ENCODE results near the gene RPP30.
A peak's percentile ranks its signal among the peaks of the same experiment; 100 is the strongest.
"Not testable (repeated sequence)": the region's sequence is repeated elsewhere in the genome, so short reads cannot be mapped to it uniquely, and the experiment has no call there.

RPP30 gene

DNA sequence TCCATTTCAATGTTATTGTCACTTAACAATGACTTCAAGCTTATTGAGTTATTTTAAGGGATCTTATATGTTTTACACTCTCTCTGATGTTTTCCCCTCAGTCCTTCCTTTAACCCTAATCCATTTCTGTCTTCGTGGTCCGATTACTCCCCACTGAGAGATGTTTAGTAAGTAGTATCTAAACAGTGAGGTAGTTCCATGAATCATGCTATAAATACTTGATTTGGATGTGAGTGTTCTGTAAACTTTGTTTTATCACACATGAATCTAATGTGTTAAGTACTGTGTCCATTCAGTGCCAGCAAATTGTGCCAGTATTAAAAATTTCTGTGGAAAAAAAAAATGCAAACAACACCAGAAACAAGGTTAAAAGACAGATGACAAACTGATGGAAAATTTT, 18.6 kb downstream of the RPP30 start:
- Mint-ChIP-seq H3K36me3 (ENCODE audit: low read depth) (peaks cover 84% of the 10 kb centered on the region), H3K27me3 (no peaks in the 10 kb centered on the region), H3K9me3 (no peaks in the 10 kb centered on the region), H3K4me1 (ENCODE audit: low read depth) (no peaks in the 10 kb centered on the region), H3K4me3 (no peak overlapping the region), H3K27ac (no peak overlapping the region)

DNA sequence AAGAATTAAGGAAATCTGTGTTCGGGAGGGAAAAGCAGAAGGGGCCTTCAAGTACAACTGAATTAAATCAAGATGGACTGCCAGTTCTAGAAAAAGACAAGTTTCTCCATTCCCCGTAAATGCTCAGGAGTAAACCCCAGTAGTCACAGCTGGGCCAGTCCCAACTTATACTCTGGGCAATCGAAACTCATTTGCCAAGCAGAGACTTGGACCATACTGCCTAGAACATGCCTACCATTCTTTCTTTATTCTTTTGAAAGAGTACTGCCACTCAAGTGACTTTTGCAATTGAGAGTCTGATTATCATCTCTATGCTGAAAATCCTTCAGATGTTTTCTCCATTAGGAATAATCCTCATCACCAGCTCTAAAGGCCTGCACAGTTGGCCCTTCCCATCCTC, 21.4 kb downstream of the RPP30 start:
- H3K36me3 Mint-ChIP-seq (ENCODE audit: low read depth), result peaks cover 78% of the 10 kb centered on the region
- no peak overlapping the region for H3K4me3 Mint-ChIP-seq
- H3K9me3 Mint-ChIP-seq, result no peaks in the 10 kb centered on the region
- H3K27ac Mint-ChIP-seq, result no peak overlapping the region
- H3K27me3 Mint-ChIP-seq, result no peaks in the 10 kb centered on the region
- H3K4me1 Mint-ChIP-seq (ENCODE audit: low read depth), result peaks cover 13% of the 10 kb centered on the region

DNA sequence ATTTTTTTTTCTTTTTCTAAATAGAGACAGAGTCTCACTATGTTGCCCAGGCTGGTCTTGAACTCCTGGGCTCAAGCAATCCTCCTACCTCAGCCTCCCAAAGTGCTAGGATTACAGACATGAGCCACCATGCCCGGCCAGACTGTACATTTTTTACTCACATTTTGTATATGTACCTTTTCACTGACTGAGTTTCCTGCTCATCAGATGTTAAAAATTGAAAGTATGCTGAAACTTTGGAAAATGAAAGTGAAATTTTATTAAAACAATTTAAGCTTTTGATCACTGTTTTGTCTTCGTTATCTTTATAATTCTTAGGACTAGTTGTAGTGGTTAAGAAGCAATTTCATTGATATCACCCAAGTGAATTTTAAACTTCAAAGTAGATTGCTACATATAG, 25.1 kb downstream of the RPP30 start:
- H3K27me3 Mint-ChIP-seq, H3K27ac Mint-ChIP-seq, H3K4me3 Mint-ChIP-seq, H3K9me3 Mint-ChIP-seq: not testable (repeated sequence)
- H3K4me1 Mint-ChIP-seq (ENCODE audit: low read depth), result peaks cover 13% of the 10 kb centered on the region
- peaks cover 70% of the 10 kb centered on the region for H3K36me3 Mint-ChIP-seq (ENCODE audit: low read depth)

DNA sequence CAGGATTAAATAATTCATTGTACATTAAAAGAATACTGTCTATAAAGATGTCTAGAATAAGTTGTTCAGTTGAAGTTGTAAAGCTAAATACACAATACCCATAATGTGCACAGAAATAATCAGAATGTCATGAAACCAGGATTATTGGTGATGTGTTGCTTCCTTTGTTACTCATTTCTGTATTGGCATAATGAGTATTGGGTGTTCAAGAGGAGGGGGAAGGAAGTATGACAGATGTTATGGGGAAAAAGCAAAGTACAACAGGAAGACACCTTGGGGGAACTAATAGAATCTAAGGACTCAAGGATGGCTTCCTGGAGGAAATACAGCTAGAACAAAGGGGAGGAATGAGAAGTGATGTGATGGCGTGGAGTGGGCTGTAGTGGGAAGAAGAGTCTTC, 34.2 kb downstream of the RPP30 start:
- H3K4me3 Mint-ChIP-seq, result no peak overlapping the region
- H3K27ac Mint-ChIP-seq, result peak overlapping the region; percentile 72
- peaks cover 15% of the 10 kb centered on the region for H3K4me1 Mint-ChIP-seq (ENCODE audit: low read depth)
- H3K36me3 Mint-ChIP-seq (ENCODE audit: low read depth), result peaks cover 55% of the 10 kb centered on the region
- no peaks in the 10 kb centered on the region for H3K9me3 Mint-ChIP-seq
- H3K27me3 Mint-ChIP-seq, result no peaks in the 10 kb centered on the region

GRCh38 chr10:90906596-90906995, 34.8 kb downstream of the RPP30 start:
- Mint-ChIP-seq H3K36me3 (ENCODE audit: low read depth) (peaks cover 50% of the 10 kb centered on the region), H3K27me3 (no peaks in the 10 kb centered on the region), H3K4me3 (no peak overlapping the region), H3K9me3 (no peaks in the 10 kb centered on the region), H3K4me1 (ENCODE audit: low read depth) (peaks cover 16% of the 10 kb centered on the region), H3K27ac (peak overlapping the region; percentile 11)

DNA sequence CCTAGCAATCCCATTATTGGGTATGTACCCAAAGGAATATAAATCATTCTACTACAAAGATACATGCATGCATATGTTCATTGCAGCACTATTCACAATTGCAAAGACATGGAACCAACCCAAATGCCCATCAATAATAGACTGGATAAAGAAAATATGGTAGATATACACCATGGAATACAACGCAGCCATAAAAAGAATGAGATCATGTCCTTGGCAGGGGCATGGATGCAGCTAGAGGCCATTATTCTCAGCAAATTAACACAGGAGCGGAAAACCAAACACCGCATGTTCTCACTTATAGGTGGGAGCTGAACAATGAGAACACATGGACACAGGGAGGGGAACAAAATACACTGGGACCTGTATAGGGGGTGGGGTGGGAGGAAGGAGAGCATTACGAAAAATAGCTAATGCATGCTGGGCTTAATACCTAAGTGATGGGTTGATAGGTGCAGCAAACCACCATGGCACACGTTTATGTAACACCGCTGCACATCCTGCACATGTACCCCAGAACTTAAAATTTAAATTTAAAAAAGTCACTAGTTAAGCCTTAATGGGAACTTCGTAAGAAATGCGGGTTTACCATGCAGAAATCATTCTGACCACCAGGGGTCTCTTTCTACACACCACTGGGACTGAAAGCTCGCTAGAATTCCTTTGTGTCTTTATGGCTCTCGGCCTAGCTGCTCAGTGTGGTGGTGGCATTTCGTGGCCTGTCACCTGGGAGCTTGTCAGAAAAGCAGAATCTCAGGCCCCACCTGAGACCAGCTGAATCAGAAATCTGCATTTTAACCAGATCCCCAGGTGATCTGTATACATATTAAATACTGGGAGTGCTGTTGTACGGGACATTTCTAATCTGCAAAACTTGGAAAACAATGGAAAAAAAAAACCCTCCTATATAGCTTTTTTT, 39.6 kb downstream of the RPP30 start:
- Mint-ChIP-seq H3K4me1 (ENCODE audit: low read depth) (peaks cover 11% of the 10 kb centered on the region), H3K36me3 (ENCODE audit: low read depth) (peaks cover 17% of the 10 kb centered on the region), H3K9me3 (no peaks in the 10 kb centered on the region), H3K4me3 (no peak overlapping the region), H3K27me3 (no peaks in the 10 kb centered on the region), H3K27ac (no peak overlapping the region)

DNA sequence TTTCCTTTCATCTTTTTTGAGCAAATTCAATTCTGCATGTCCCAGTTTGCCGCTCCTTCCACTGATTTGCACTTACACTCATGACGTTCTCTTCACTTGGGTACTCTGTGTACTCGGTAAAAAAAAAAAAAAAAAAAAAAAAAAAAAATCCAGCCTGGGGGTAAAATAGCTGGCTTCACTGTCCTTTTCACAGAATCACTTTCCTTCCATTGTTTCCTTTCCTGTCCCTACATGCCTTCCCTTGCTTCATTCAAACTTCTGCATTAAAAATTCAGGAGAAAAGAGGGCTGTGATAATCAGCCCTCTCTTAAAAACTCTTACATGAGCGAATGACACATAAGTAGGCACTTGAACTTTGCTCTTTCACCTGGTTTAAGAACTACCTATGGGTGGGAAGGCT, 40.4 kb downstream of the RPP30 start:
- no peaks in the 10 kb centered on the region for H3K9me3 Mint-ChIP-seq
- H3K4me1 Mint-ChIP-seq (ENCODE audit: low read depth), result peaks cover 6% of the 10 kb centered on the region

GRCh38 chr10:90912854-90913479, 41.2 kb downstream of the RPP30 start:
- no peak overlapping the region for H3K27ac Mint-ChIP-seq
- no peaks in the 10 kb centered on the region for H3K9me3 Mint-ChIP-seq
- peaks cover 4% of the 10 kb centered on the region for H3K36me3 Mint-ChIP-seq (ENCODE audit: low read depth)
- H3K4me1 Mint-ChIP-seq (ENCODE audit: low read depth), result peaks cover 6% of the 10 kb centered on the region
- H3K4me3 Mint-ChIP-seq, result no peak overlapping the region
- H3K27me3 Mint-ChIP-seq, result no peaks in the 10 kb centered on the region

More for the DNA sequence above, 40.4 kb downstream of the RPP30 start:
- H3K36me3 Mint-ChIP-seq (ENCODE audit: low read depth), result peaks cover 10% of the 10 kb centered on the region
- no peak overlapping the region for H3K27ac Mint-ChIP-seq
- no peak overlapping the region for H3K4me3 Mint-ChIP-seq
- no peaks in the 10 kb centered on the region for H3K27me3 Mint-ChIP-seq

- H3K36me3 Mint-ChIP-seq (ENCODE audit: low read depth), result no peaks in the 10 kb centered on the region
- H3K27me3 Mint-ChIP-seq, result no peaks in the 10 kb centered on the region
- H3K4me1 Mint-ChIP-seq (ENCODE audit: low read depth), result peaks cover 6% of the 10 kb centered on the region
- H3K9me3 Mint-ChIP-seq, result no peaks in the 10 kb centered on the region
- H3K4me3 Mint-ChIP-seq, result no peak overlapping the region
- H3K27ac Mint-ChIP-seq, result no peak overlapping the region
Measured at GRCh38 chr10:90913774-90914420, 42.1 kb downstream of the RPP30 start.

DNA sequence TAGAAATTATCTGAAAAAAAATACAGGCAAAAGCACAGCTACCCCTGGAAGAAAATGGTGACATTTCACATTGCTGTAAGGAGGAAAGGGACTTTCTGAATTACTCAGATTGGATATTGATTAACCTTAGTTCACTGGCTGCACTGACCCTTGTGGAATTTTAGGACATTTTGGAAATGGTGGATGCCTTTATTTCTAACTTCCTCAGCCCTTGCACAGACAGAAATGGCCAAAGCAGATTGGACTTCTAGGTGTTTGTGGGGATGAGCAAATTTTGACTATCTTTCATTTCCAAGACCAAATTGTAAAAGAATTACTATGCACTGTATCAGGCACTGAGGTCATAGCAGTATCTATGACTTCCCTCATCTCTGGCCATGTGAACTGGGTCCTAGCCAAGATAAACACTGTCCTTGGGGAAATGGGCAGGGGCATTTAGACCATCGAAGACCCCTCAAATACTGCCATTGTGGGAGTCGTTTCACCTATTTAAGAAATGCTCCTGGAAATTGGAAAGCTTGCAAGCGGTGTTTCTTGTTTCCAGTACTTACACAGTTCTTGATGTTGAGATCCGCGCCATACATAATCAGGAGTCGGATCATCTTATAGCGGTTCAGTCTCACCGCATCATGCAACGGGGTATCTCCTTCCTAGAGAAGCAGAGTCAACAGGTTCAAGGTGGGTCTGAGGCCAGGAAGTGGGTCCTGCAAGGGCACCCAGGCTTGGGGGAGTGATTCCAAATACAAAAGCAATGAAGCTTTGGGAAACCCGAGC, 43.4 kb downstream of the RPP30 start:
- Mint-ChIP-seq H3K4me1 (ENCODE audit: low read depth) (peaks cover 6% of the 10 kb centered on the region), H3K4me3 (no peak overlapping the region), H3K27ac (no peak overlapping the region)

DNA sequence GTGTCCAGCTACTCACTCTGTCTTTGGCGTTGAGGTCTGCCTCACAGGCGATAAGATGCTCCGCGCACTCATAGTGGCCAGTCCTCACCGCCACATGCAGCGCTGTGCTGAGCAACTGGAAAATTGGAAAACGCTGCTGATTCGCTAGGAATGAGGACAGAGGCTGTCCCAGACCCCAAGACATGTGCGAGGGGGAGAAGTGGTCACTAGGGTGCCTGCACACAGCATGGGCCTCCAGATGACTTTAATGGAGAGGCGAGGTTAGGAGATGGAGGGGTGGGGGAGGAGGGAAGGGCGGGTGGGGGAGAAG, 43.9 kb downstream of the RPP30 start:
- Mint-ChIP-seq H3K4me1 (ENCODE audit: low read depth) (peaks cover 6% of the 10 kb centered on the region), H3K27ac (no peak overlapping the region), H3K36me3 (ENCODE audit: low read depth) (no peaks in the 10 kb centered on the region), H3K4me3 (no peak overlapping the region), H3K9me3 (no peaks in the 10 kb centered on the region), H3K27me3 (no peaks in the 10 kb centered on the region)

More for the DNA sequence above, 43.4 kb downstream of the RPP30 start:
- Mint-ChIP-seq H3K27me3 (no peaks in the 10 kb centered on the region), H3K9me3 (no peaks in the 10 kb centered on the region), H3K36me3 (ENCODE audit: low read depth) (no peaks in the 10 kb centered on the region)

DNA sequence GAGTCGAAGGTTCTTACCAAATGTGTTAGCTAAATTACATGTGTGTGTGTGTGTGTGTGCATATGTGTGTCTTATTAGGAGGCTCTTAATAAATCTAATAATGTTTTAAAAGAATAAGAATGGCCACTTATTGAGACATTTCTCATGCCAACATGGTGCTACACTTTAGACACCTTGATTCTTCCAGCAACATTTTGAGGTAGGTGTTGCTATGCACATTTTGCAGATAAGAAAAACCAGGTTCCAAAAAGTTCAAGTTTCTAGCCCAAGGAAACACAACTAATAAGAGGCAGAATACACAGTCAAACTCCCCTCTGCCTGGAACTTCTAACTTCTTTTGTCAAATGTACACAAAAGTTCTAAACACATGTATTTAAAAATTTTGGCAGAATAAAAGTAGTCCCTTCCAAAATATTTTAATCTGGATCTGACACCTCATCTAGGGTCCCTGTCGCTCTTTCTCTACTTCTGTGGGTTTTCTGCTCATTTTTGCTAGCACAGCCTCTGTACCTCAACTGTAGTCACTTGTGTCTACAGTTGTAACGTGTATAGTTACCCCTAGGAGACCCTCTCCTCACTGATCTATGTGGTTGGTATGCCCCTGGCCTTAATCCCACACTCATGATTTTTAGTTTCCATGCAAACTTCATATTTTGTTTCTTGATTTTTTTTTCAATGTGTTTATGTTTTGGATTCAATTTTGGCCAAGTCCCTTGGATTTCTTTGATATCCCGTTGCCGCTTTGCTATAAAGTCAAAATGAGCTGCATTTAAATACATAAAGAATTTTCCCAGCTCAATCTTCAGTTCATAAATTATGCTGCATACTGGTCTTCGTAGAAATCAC, 44.8 kb downstream of the RPP30 start:
- Mint-ChIP-seq H3K4me1 (ENCODE audit: low read depth) (peaks cover 5% of the 10 kb centered on the region), H3K27ac (no peak overlapping the region), H3K27me3 (no peaks in the 10 kb centered on the region), H3K36me3 (ENCODE audit: low read depth) (no peaks in the 10 kb centered on the region), H3K4me3 (no peak overlapping the region), H3K9me3 (no peaks in the 10 kb centered on the region)

GRCh38 chr10:90917238-90917967, 45.6 kb downstream of the RPP30 start:
- no peak overlapping the region for H3K4me3 Mint-ChIP-seq
- H3K27ac Mint-ChIP-seq, result no peak overlapping the region
- no peaks in the 10 kb centered on the region for H3K9me3 Mint-ChIP-seq
- H3K4me1 Mint-ChIP-seq (ENCODE audit: low read depth), result peaks cover under 1% of the 10 kb centered on the region
- no peaks in the 10 kb centered on the region for H3K27me3 Mint-ChIP-seq
- no peaks in the 10 kb centered on the region for H3K36me3 Mint-ChIP-seq (ENCODE audit: low read depth)

DNA sequence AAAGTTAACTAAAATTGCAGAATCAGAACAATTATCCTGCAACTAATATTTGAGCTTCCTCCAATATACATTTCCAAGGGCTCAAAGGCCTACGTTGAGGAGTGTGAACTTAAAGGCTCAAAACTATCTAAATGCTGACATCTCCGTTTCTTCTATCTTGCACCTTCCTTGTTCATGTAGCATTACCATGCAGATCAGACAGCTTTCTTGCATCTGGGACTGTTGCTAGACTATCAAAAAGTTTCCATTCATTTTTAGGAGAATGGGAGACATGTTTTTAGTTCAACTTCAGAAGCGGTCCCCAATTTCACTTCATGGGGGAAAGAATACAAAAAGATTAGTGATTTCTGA, 46.2 kb downstream of the RPP30 start:
- H3K9me3 Mint-ChIP-seq, result no peaks in the 10 kb centered on the region
- no peak overlapping the region for H3K27ac Mint-ChIP-seq
- H3K27me3 Mint-ChIP-seq, result no peaks in the 10 kb centered on the region

More for the DNA sequence above, 46.2 kb downstream of the RPP30 start:
- H3K4me3 Mint-ChIP-seq, result no peak overlapping the region
- H3K4me1 Mint-ChIP-seq (ENCODE audit: low read depth), result no peaks in the 10 kb centered on the region
- no peaks in the 10 kb centered on the region for H3K36me3 Mint-ChIP-seq (ENCODE audit: low read depth)

Measured in stimulated activated naive CD8-positive, alpha-beta T cell treated with anti-CD3 and anti-CD28 coated beads, Interleukin-15, Interleukin-2, amounts not matched to agents 100 ng/mL and 50 ng/mL, for 24 hours (primary cell).